IMR-90 (cell line): ENCODE results near the gene NDST3. TPM values are rescaled to one million over a fixed set of nuclear protein-coding genes. Genes with fewer than 3 reads are reported as not detected.

Experiments used
- ATAC-seq: fragments of 200-7000 bp; cut with Tn5 transposase; 2 replicates; pipeline ENCODE4 v1.9.1; 2020; ENCODE audit warnings: low read depth, mild to moderate bottlenecking, moderate library complexity
- BruUV-seq: library from RNA; stranded (reverse); fragments of 400-500 nt; replicated peaks from 2 replicates; lab custom pipeline; 2021; lab: Mats Ljungman, UMichigan
- CTCF ChIA-PET: fragments of 300-600 bp; formaldehyde crosslinking; extraction: SDS; loops from one replicate; lab custom pipeline; 2021; ENCODE audit warnings: antibody characterized with exemption; lab: Yijun Ruan, JAX
- POLR2A ChIA-PET: fragments of 300-600 bp; sonication (Branson Sonifier 250); formaldehyde crosslinking; loops from one replicate; lab custom pipeline; 2022; ENCODE audit warnings: antibody characterized with exemption; ENCODE audit not compliant: unreplicated experiment; lab: Charles Lee
- DNase-seq: peaks from one replicate; pipeline ENCODE4 v3.0.0; 2013
- H2AFZ ChIP-seq: replicated peaks from 2 replicates; pipeline ENCODE3; 2013; ENCODE audit warnings: low read length, mild to moderate bottlenecking; ENCODE audit not compliant: poor library complexity
- H2AK5ac ChIP-seq: 2 replicates; pipeline ENCODE4 v1.6.1; 2013; ENCODE audit warnings: low read depth, low read length, inconsistent platforms
- H2AK9ac ChIP-seq: replicated peaks from 2 replicates; pipeline ENCODE3; 2013; ENCODE audit warnings: mild to moderate bottlenecking, low read depth, low read length, moderate library complexity; ENCODE audit not compliant: poor library complexity
- H2BK120ac ChIP-seq: 2 replicates; pipeline ENCODE4 v1.6.1; 2013; ENCODE audit warnings: low read depth, low read length, inconsistent platforms
- H2BK15ac ChIP-seq: 3 replicates; pipeline ENCODE4 v1.6.1; 2013; ENCODE audit warnings: low read depth, low read length, inconsistent platforms
- H2BK20ac ChIP-seq: 2 replicates; pipeline ENCODE4 v1.6.1; 2013; ENCODE audit warnings: low read depth, mild to moderate bottlenecking, inconsistent platforms, low read length, moderate library complexity
- H2BK5ac ChIP-seq: 2 replicates; pipeline ENCODE4 v1.6.1; 2013; ENCODE audit warnings: mild to moderate bottlenecking, low read depth, low read length, inconsistent platforms; ENCODE audit not compliant: poor library complexity, severe bottlenecking
- H3K14ac ChIP-seq: replicated peaks from 2 replicates; pipeline ENCODE4 v1.6.1; 2013; ENCODE audit warnings: low read depth, low read length, inconsistent platforms
- H3K18ac ChIP-seq: 2 replicates; pipeline ENCODE4 v1.6.1; 2013; ENCODE audit warnings: low read depth, low read length, control low read depth
- H3K23ac ChIP-seq: 2 replicates; pipeline ENCODE4 v1.6.1; 2013; ENCODE audit warnings: low read depth, low read length, inconsistent platforms
- H3K27ac ChIP-seq: 2 replicates; pipeline ENCODE4 v1.5.1; 2013; ENCODE audit warnings: mild to moderate bottlenecking, control low read depth, low read length; ENCODE audit not compliant: insufficient read depth
- H3K27me3 ChIP-seq: 2 replicates; pipeline ENCODE4 v1.6.1; 2013; ENCODE audit warnings: low read length; ENCODE audit not compliant: control insufficient read depth, insufficient read depth
- H3K36me3 ChIP-seq: 2 replicates; pipeline ENCODE4 v1.6.1; 2013; ENCODE audit warnings: low read length, mixed read lengths; ENCODE audit not compliant: control insufficient read depth, insufficient read depth
- H3K4ac ChIP-seq: 2 replicates; pipeline ENCODE4 v1.6.1; 2013; ENCODE audit warnings: low read depth, low read length, inconsistent platforms
- H3K4me1 ChIP-seq: 2 replicates; pipeline ENCODE4 v1.6.1; 2013; ENCODE audit warnings: low read length, mixed read lengths; ENCODE audit not compliant: control insufficient read depth, insufficient read depth
- H3K4me2 ChIP-seq: 2 replicates; pipeline ENCODE4 v1.6.1; 2013; ENCODE audit warnings: low read depth, mild to moderate bottlenecking, control low read depth, low read length, moderate library complexity
- H3K4me3 ChIP-seq: 2 replicates; pipeline ENCODE4 v1.5.1; 2013; ENCODE audit warnings: low read depth, mild to moderate bottlenecking, control low read depth, low read length, moderate library complexity; ENCODE audit not compliant: insufficient read depth
- H3K56ac ChIP-seq: 2 replicates; pipeline ENCODE4 v1.6.1; 2013; ENCODE audit warnings: low read length, inconsistent platforms; ENCODE audit not compliant: insufficient read depth; ENCODE audit errors: extremely low read depth
- H3K79me1 ChIP-seq, 2 experiments: 2 replicates each; pipeline ENCODE4 v1.6.1; 2013; ENCODE audit warnings: low read length in 2 of 2, inconsistent platforms in 1 of 2, low read depth in 1 of 2
- H3K9ac ChIP-seq: 2 replicates; pipeline ENCODE4 v1.6.1; 2013; ENCODE audit warnings: low read depth, low read length, control low read depth
- H3K9me1 ChIP-seq: 2 replicates; pipeline ENCODE4 v1.6.1; 2013; ENCODE audit warnings: low read length, inconsistent platforms; ENCODE audit not compliant: insufficient read depth
- H3K9me3 ChIP-seq: 2 replicates; pipeline ENCODE4 v1.6.1; 2013; ENCODE audit warnings: low read length; ENCODE audit not compliant: control insufficient read depth, insufficient read depth
- H4K20me1 ChIP-seq: 2 replicates; pipeline ENCODE4 v1.6.1; 2013; ENCODE audit warnings: low read length, inconsistent platforms; ENCODE audit not compliant: insufficient read depth
- H4K5ac ChIP-seq: 2 replicates; pipeline ENCODE4 v1.6.1; 2013; ENCODE audit warnings: mild to moderate bottlenecking, low read depth, low read length, control low read depth
- H4K8ac ChIP-seq, 2 experiments: 2 replicates each; pipeline ENCODE4 v1.6.1; 2013; ENCODE audit warnings: low read depth in 2 of 2, low read length in 2 of 2, control low read depth in 1 of 2, inconsistent platforms in 1 of 2
- H4K91ac ChIP-seq: 2 replicates; pipeline ENCODE4 v1.6.1; 2013; ENCODE audit warnings: low read depth, low read length, inconsistent platforms; ENCODE audit not compliant: insufficient read depth
- CEBPB ChIP-seq: IDR thresholded peaks from 2 replicates; pipeline ENCODE4 v1.6.1; 2012; ENCODE audit warnings: low read depth, low read length, improper control_type of control experiment
- CHD1 ChIP-seq: IDR thresholded peaks from 2 replicates; pipeline ENCODE4 v1.6.1; 2012; ENCODE audit warnings: low read depth, low read length, improper control_type of control experiment
- FOS ChIP-seq: fragments of 150-350 bp; IDR thresholded peaks from 2 replicates; pipeline ENCODE4 v1.6.1; 2016; ENCODE audit warnings: low read depth, low read length
- MAFK ChIP-seq: IDR thresholded peaks from 2 replicates; pipeline ENCODE4 v1.6.1; 2012; ENCODE audit warnings: low read depth, low read length, improper control_type of control experiment
- MAZ ChIP-seq: IDR thresholded peaks from 2 replicates; pipeline ENCODE4 v1.6.1; 2012; ENCODE audit warnings: low read depth, mild to moderate bottlenecking, low read length, improper control_type of control experiment, moderate library complexity, borderline replicate concordance
- MXI1 ChIP-seq: IDR thresholded peaks from 2 replicates; pipeline ENCODE4 v1.6.1; 2012; ENCODE audit warnings: low read depth, mild to moderate bottlenecking, low read length, moderate library complexity, borderline replicate concordance
- POLR2A ChIP-seq: IDR thresholded peaks from 2 replicates; pipeline ENCODE4 v1.6.1; 2012; ENCODE audit warnings: mild to moderate bottlenecking, low read depth, low read length
- RAD21 ChIP-seq: IDR thresholded peaks from 2 replicates; pipeline ENCODE4 v1.6.1; 2012; ENCODE audit warnings: low read length, improper control_type of control experiment
- RCOR1 ChIP-seq: IDR thresholded peaks from 2 replicates; pipeline ENCODE4 v1.6.1; 2012; ENCODE audit warnings: mild to moderate bottlenecking, low read length, improper control_type of control experiment; ENCODE audit not compliant: insufficient replicate concordance
- RFX5 ChIP-seq: IDR thresholded peaks from 2 replicates; pipeline ENCODE4 v1.8.0; 2012; ENCODE audit warnings: low read depth, mild to moderate bottlenecking, low read length, moderate library complexity
- SMC3 ChIP-seq: fragments of 150-350 bp; IDR thresholded peaks from 2 replicates; pipeline ENCODE4 v1.6.1; 2016; ENCODE audit warnings: low read depth, mild to moderate bottlenecking, antibody characterized with exemption, low read length, moderate library complexity
- WGBS, 2 experiments: methylation state at CpG; one replicate each; pipeline versions ENCODE4 v1.1.5 to v1.1.7; 2013; ENCODE audit warnings: missing lambda C conversion rate in 2 of 2; ENCODE audit not compliant: insufficient read length in 1 of 2; ENCODE audit errors: extremely low coverage in 2 of 2; 5-methylcytosine and 5-hydroxymethylcytosine counted together
- dilution Hi-C: fragments of 300-500 bp; cut with HindIII; formaldehyde crosslinking; loops from one replicate; pipeline ENCODE4 v1.14.3; 2018; ENCODE audit warnings: low sequenced_read_pairs; ENCODE audit not compliant: unreplicated experiment
- in situ Hi-C: fragments of 300-500 bp; cut with MboI; formaldehyde crosslinking; loops from 3 replicates; pipeline ENCODE4 v1.14.3; 2019; ENCODE audit warnings: low sequenced_read_pairs, inconsistent platforms, mixed read lengths
- intact Hi-C: fragments of 100-400 bp; cut with micrococcal nuclease; formaldehyde crosslinking; loops from 2 replicates; pipeline ENCODE4 v1.10.0; 2022
- polyA plus RNA-seq, 3 experiments: library from polyadenylated mRNA; depleted of rRNA; stranded (reverse); fragments of >200 nt; gene quantifications; 2 replicates each; pipeline ENCODE4 v1.2.3, GENCODE V29; 2012; ENCODE audit warnings: low replicate concordance in 1 of 3
- total RNA-seq: library from RNA; depleted of rRNA; stranded (reverse); fragments of >200 nt; gene quantifications from 2 replicates; pipeline ENCODE4 v1.2.3, GENCODE V29; 2012
- TF ChIP-seq, protein P1 (sequence below): conservative IDR thresholded peaks from 2 replicates; pipeline ENCODE4 v1.5.1; 2012; ENCODE audit warnings: mild to moderate bottlenecking, low read depth, low read length, improper control_type of control experiment
- TF ChIP-seq, protein P2 (sequence below): fragments of 150-350 bp; IDR thresholded peaks from 2 replicates; pipeline ENCODE4 v1.6.1; 2017; ENCODE audit warnings: mild to moderate bottlenecking, antibody characterized with exemption, low read length, low read depth
- TF ChIP-seq, protein P3 (sequence below): fragments of 150-350 bp; IDR thresholded peaks from 2 replicates; pipeline ENCODE4 v1.6.1; 2016; ENCODE audit warnings: low read depth, mild to moderate bottlenecking, low read length, moderate library complexity, borderline replicate concordance

The NDST3 gene
- total and polyA plus RNA-seq, 2 of the 4 experiments (the other 2 are of a cell fraction) = 0.10 to 0.18 TPM

DNA sequence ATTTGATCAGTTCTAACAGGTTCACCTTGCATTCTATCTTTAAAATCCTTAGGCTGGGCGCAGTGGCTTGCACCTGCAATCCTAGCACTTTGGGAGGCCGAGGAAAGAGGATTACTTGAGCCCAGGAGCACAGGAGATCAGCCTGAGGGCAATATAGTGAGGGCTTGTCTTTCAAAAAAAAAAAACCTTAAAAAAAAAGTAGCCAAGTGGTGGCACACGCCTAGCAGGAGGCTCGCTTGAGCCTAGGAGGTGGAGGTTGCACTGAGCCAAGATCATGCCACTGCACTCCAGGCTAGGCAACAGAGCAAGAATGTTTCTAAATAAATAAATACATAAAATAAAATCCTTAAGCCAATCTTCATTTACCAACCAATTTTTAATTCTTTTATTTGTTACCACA is 243.0 kb downstream of the NDST3 start:
- ChIA-PET CTCF (no interaction called here), POLR2A (no interaction called here)
- Histone ChIP-seq H2BK120ac (no peak overlapping the region), H3K9me1 (no peaks in the 10 kb centered on the region), H4K8ac (no peak overlapping the region), H3K9me3 (no peaks in the 10 kb centered on the region), H3K4ac (no peak overlapping the region), H3K27me3 (peaks cover 2% of the 10 kb centered on the region; the same call in 1 of the 2 replicates), H3K14ac (no peak overlapping the region), H2BK5ac (no peak overlapping the region), H3K36me3 (peaks cover 7% of the 10 kb centered on the region), H3K23ac (no peak overlapping the region), H4K91ac (no peak overlapping the region), H4K5ac (no peak overlapping the region), H2BK20ac (no peak overlapping the region), H2BK15ac (no peak overlapping the region), H3K4me2 (no peak overlapping the region), H2AFZ (no peak overlapping the region), H4K20me1 (peaks cover 14% of the 10 kb centered on the region; the same call in 1 of the 2 replicates), H3K18ac (no peak overlapping the region), H2AK5ac (no peak overlapping the region), H3K4me3 (no peak overlapping the region), H3K79me1 (peaks cover 11 to 16% of the 10 kb centered on the region in 2 experiments; a peak in 3 of 4 replicates), H3K9ac (no peak overlapping the region), H3K4me1 (peaks cover 6% of the 10 kb centered on the region), H3K27ac (no peak overlapping the region), H3K56ac (no peak overlapping the region), H2AK9ac (no peak overlapping the region)
- no CpG with 5 or more reads among the region's 4 CpGs for WGBS, 2 experiments
- intact Hi-C loops (no loop called here), in situ Hi-C loops (loop anchor here (25.0 kb wide), 1 partner anchor 235 kb away; no protein-coding TSS in a partner anchor), dilution Hi-C loops (no loop called here)
- TF ChIP-seq RFX5 (no peak), CHD1 (no peak), SMC3 (no peak), MAZ (no peak), MXI1 (no peak), MAFK (no peak), RCOR1 (no peak), RAD21 (no peak), CEBPB (no peak), POLR2A (no peak), FOS (no peak)
- TF ChIP-seq, protein P1, sequence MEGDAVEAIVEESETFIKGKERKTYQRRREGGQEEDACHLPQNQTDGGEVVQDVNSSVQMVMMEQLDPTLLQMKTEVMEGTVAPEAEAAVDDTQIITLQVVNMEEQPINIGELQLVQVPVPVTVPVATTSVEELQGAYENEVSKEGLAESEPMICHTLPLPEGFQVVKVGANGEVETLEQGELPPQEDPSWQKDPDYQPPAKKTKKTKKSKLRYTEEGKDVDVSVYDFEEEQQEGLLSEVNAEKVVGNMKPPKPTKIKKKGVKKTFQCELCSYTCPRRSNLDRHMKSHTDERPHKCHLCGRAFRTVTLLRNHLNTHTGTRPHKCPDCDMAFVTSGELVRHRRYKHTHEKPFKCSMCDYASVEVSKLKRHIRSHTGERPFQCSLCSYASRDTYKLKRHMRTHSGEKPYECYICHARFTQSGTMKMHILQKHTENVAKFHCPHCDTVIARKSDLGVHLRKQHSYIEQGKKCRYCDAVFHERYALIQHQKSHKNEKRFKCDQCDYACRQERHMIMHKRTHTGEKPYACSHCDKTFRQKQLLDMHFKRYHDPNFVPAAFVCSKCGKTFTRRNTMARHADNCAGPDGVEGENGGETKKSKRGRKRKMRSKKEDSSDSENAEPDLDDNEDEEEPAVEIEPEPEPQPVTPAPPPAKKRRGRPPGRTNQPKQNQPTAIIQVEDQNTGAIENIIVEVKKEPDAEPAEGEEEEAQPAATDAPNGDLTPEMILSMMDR = no peak
- TF ChIP-seq, protein P2, sequence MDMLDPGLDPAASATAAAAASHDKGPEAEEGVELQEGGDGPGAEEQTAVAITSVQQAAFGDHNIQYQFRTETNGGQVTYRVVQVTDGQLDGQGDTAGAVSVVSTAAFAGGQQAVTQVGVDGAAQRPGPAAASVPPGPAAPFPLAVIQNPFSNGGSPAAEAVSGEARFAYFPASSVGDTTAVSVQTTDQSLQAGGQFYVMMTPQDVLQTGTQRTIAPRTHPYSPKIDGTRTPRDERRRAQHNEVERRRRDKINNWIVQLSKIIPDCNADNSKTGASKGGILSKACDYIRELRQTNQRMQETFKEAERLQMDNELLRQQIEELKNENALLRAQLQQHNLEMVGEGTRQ = no peak
- TF ChIP-seq, protein P3, sequence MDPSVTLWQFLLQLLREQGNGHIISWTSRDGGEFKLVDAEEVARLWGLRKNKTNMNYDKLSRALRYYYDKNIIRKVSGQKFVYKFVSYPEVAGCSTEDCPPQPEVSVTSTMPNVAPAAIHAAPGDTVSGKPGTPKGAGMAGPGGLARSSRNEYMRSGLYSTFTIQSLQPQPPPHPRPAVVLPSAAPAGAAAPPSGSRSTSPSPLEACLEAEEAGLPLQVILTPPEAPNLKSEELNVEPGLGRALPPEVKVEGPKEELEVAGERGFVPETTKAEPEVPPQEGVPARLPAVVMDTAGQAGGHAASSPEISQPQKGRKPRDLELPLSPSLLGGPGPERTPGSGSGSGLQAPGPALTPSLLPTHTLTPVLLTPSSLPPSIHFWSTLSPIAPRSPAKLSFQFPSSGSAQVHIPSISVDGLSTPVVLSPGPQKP = no peak
- DNase-seq (no peak), ATAC-seq (no peak)
- no TSS peak for BruUV-seq
